ENCODE measurements around the gene WNT3A.

WNT3A gene

GRCh38 chr1:228075801-228076271, 69.0 kb downstream of the WNT3A start:
- no peak for TF ChIP-seq CTCF (IDR thresholded peaks at IDR 0.05)
- Histone ChIP-seq H3K4me3 (no peak overlapping the region), H3K27ac (no peak overlapping the region)
- no peak for DNase-seq (ENCODE audit: low spot score)

GRCh38 chr1:228076796-228077430, 70.1 kb downstream of the WNT3A start:
- no peak overlapping the region for H3K27ac ChIP-seq
- TF ChIP-seq CTCF (IDR thresholded peaks at IDR 0.05): no peak
- no peak for DNase-seq (ENCODE audit: low spot score)
- no peak overlapping the region for H3K4me3 ChIP-seq

GRCh38 chr1:228077565-228078330, 71.0 kb downstream of the WNT3A start:
- Histone ChIP-seq H3K4me3 (no peak overlapping the region), H3K27ac (no peak overlapping the region)
- DNase-seq (ENCODE audit: low spot score): no peak
- TF ChIP-seq CTCF (IDR thresholded peaks at IDR 0.05): no peak

GRCh38 chr1:228079013-228079412, 72.2 kb downstream of the WNT3A start:
- DNase-seq (ENCODE audit: low spot score): no peak
- no peak overlapping the region for H3K4me3 ChIP-seq
- no peak overlapping the region for H3K27ac ChIP-seq
- no peak for TF ChIP-seq CTCF (IDR thresholded peaks at IDR 0.05)

- TF ChIP-seq CTCF (IDR thresholded peaks at IDR 0.05): no peak
- Histone ChIP-seq H3K4me3 (no peak overlapping the region), H3K27ac (no peak overlapping the region)
- no peak for DNase-seq (ENCODE audit: low spot score)
Observed at GRCh38 chr1:228079601-228080263, 72.9 kb downstream of the WNT3A start.

- H3K27ac ChIP-seq: no peak overlapping the region
- H3K4me3 ChIP-seq: peak overlapping the region; percentile 85
- TF ChIP-seq CTCF (IDR thresholded peaks at IDR 0.05): no peak
- DNase-seq (ENCODE audit: low spot score): no peak
Observed at GRCh38 chr1:228081144-228081543, 74.3 kb downstream of the WNT3A start.
